Gastroesophageal sphincter (tissue), 3 donors: ENCODE measurements around the gene WIPF1.

Experiments
- CTCF ChIP-seq, 4 experiments: fragments of 200-600 bp in 2 of 4; fragments of 450-650 bp in 2 of 4; sonication (generic) in 1 of 4; IDR thresholded peaks; one replicate each; pipeline ENCODE4 v1.5.1; 2017 to 2019; ENCODE audit warnings: antibody characterized with exemption in 4 of 4, mild to moderate bottlenecking in 2 of 4, moderate library complexity in 2 of 4
- EP300 ChIP-seq: sonication (generic); formaldehyde crosslinking; IDR thresholded peaks from one replicate; pipeline ENCODE4 v1.6.1; 2017; ENCODE audit warnings: antibody characterized with exemption, mild to moderate bottlenecking
- POLR2A ChIP-seq, 2 donors: fragments of 450-650 bp; IDR thresholded peaks; one replicate each; pipeline ENCODE4 v1.6.1; 2017; ENCODE audit warnings: antibody characterized with exemption in 2 of 2, mild to moderate bottlenecking in 2 of 2, moderate library complexity in 1 of 2
- POLR2AphosphoS5 ChIP-seq: sonication (generic); formaldehyde crosslinking; IDR thresholded peaks from one replicate; pipeline ENCODE4 v1.6.1; 2017; ENCODE audit warnings: antibody characterized with exemption

DNA sequence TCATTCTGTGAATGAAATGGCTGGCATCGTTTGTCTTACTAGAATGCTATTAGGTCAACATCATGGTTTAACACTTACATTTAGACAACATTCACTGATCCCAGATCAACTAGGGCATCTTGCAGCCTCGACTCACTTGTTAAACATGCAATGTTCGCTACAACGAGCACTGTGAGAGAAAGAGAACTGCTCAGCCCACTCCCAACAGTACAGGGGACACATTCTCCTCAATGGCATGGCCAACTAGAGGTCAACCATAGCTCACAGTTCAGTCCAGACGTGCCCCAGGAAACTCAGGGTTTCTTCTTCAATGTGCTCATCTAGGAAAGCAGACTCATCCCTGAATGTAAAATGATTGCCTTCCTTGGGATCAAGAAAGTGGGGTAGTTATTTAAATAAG is 5.9 kb downstream of the WIPF1 start:
- no peak for TF ChIP-seq CTCF (IDR thresholded peaks at IDR 0.05)
- no peak for TF ChIP-seq POLR2A (IDR thresholded peaks at IDR 0.05)
- TF ChIP-seq POLR2AphosphoS5: no peak
- TF ChIP-seq EP300: no peak
